Measurements from ENCODE around the gene STRADB.
"Not testable (repeated sequence)": the region's sequence is repeated elsewhere in the genome, so short reads cannot be mapped to it uniquely, and the experiment has no call there.

STRADB gene

DNA sequence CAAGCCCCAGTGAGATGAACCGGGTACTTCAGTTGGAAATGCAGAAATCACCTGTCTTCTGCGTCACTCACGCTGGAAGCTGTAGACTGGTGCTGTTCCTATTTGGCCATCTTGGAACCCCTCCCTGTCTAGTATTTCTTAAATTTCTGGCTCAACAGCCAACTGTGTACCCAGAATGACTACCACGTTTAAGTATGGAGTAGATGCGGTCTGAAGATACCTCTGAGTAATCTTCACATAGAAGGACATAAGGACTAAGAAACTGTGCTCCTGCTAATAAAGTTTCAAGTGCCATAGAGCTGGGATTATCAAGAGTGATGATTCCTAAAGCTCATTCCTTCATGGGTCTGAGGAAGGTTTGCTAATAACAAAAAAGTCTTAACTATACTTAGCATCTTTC, 20.7 kb upstream of the STRADB start:
- no peak for DNase-seq

DNA sequence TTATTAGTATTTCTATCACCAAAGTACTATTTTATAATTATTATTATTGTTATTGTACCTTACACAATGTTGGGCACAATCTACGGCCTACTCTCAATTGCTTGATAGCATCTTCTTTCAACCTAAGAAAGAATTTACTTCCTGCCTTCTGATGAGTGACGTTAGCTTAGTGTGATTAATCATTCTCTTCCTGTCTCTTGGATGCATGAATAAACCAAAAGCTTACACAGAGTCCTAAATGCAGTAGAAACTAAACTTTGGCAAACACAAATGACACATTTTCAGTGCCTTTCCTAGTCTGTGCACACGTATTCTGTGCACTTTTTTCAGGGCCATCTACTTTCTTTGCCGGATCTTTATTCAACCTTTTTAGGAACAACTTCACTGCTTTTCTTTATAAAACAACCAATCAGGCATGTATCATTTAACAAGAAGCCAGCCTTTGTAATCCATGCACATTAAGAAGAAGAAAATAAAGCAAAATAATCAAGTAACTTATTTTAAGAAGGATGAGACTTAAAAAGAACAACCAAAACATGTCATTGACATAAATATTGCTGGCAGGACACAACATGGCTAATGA, 19.4 kb upstream of the STRADB start:
- no peak for DNase-seq

DNA sequence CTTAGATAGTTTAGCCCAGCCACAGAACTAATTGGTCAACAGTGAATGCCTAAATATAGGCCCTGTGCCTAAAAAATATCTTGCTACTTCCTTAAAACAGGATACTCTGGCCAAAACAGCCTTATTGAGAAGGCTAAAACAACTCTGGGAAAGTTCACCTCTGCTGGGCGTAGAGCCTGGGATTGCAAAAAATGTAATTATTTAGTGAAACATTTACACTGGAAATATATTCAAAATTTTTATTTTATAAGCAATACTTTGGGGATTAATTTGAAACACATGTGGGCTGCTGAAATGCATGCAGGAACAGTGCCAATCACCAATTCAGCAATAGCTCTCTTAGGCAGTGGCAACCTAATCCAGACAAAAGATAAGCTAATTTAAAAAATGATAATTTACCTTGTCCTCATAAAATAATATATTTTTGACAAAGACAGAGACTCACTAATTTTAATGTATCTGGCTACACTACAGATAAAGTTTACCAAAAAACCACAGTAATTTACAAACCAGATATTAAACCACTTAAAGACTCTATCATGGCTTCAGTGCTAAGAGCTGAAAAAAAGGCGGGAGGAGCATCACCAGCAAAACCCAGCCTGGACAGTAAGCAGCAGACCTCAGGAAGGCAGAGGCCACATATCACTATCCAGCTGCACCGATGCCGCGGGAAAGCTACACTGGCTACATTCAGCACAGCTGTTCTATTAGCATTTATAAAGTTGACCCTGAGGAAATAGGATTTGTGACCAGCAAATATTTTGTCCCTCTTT, 18.7 kb upstream of the STRADB start:
- no peak for DNase-seq

DNA sequence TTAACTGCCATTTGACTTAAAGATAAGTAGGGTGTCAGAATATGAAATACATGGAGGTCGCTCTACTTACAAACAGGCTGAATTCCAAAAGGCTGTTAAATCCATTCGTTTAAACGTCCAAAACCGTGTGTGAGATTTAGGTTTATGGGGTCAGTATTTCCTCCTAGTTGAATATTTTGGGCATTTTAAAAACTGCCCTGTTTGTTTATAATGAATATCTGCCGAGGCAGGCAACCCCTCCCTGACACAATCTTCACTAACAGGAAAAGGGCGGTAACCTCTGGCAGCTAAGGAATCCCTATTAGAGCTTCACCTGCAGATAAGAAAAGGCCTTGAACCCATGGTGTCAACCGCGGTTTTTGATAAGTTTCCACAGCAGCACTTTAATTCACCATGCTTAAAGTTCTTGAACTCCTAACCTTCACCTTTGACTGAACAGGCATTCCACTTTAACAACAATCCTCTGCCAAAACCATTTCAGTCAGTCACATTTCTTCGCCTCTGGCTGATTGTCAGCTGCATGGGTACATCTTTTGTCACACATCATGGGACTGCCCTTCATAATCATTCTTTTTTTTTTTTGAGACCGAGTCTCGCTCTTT, 18.0 kb upstream of the STRADB start:
- no peak for DNase-seq

DNA sequence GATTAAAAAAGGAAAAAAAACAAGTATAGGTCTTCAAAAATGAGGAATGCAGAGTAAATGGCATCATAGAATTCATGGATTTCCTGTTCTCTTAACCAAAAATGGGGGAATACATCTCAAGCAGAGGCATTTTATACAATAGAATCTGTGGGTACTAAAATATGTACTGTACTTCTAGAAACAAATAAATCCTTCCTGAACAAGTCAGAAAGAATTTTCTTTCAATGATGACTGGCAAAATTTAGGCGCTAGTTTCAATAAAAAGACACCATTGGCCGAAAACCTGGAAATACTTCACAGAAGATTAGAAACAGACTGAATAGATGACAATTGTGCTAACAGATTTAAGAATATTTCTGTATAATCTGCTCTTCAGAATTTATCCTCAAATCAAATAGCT, 15.4 kb upstream of the STRADB start:
- DNase-seq: no peak

DNA sequence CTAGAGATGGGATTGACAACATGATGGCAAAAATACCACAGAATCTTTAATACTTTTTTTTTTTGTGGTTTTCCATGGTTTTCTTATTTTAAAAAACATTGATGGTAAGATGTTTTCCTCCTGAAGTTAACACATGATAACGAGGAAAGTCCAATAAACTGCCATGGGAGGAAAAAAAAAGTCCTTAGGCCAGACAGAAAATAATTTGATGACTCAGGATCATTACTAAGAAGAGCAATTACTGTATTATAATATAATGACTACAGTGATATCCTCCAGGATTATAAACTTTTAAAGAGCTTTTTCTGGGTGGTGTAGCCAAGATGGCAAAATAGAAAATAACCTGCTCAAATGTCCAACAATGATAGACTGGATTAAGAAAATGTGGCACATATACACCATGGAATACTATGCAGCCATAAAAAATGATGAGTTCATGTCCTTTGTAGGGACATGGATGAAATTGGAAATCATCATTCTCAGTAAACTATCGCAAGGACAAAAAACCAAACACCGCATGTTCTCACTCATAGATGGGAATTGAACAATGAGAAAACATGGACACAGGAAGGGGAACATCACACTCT, 12.1 kb upstream of the STRADB start:
- not testable (repeated sequence) for DNase-seq

DNA sequence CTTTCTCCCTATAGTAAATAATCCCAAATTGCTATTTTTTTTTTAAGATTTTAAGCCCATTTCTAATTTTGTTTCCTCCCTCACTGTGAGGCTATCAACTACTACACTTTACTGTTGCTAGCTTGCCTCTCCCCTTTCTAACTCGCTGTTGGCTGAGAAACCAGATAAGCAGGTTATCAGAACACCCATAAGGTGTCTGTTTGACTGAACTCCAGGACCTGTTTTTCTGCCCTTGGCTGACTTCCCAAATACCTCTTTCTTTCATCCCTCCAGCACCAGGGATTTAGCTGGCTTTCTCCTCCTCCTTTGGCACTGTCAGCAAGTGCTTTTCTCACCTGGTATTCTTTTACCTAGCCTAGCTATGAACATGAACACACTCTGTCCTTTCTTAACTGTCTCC, 11.4 kb upstream of the STRADB start:
- DNase-seq: no peak

DNA sequence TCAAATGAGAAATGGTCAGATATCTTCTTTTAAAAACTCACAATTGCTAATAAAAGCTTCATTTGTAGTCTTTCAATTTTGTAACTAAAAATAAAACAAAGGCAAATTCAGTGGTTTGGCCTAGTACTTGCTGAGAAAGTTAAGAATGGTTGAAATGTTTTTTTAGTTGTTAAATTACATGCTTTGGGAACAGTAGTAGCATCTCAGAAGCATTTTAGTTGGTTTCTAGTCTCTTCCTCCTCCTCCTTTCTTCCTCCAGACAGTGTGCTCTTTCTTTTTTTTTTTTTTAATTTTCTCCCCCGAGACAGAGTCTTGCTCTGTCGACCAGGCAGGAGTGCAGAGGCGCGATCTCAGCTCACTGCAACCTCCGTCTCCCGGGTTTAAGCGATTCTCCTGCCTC, 10.1 kb upstream of the STRADB start:
- DNase-seq: no peak

DNA sequence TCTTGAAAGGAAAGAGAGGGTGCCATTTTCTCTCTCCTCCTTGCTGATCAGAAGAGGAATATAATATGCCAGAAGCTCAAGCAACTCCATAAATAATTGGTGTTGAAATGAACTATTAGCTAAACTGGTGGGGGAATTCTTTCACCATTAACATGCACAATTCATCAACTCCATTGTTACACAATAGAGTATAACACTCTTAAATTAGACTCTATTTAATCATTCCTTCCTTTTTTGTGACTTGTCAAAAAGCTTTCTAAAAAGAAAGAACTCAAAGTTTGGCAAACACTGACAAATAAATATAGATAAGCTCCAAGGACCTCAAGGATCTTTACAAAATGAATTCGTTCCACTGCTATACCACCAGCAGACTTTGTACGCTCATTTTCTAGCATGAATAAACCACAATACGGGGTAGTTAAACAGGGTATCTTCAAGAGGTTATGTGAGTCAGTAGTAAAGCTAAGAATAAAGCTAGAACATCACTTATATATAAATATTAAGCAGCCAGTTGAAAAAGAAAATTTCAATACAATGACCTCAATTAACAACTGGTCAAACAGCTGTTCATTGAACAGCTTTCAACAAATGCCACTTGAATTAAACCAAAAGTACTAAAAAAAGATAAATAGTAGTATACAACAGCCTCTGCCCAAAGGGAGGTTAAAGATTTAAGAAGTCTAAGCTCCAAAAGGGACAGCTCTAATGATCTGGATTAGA, 6.6 kb upstream of the STRADB start:
- DNase-seq: no peak

DNA sequence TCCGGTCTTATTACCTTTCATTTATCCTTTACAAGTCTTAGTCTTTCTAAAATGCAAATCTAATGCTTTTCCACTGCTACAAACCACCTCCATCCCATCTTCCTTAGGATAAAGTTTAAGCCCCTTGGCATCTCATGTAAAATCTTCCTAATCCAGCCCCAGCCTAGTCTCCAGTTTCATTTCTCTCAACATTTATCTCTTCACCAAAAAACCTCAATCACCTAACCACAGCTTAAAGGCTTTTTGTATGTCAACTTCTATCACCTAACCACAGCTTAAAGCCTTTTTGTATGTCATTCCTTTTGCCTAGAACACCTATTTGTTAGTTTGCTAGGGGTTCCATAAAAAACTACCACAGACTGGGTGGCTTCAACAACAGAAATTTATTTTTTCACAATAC, 4.5 kb upstream of the STRADB start:
- no peak for DNase-seq

DNA sequence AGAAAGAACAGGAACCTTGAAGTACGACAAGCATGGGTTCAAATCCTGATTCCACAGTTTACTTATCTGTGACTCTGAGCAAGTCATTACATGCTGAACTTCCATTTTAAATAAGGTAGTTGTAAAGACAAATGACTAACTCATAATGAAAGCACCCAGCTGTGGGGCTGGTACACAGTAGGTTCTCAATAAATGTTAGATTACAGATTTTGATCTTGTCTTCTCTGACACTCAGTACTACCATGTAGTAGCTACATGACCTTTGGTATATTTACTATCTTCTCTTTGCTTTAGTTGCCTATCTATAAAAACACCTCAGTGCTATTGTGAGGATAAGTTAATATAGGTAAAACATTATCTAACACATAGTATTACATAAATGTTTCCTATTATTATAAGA, 3.5 kb upstream of the STRADB start:
- peak; percentile 14 for DNase-seq

DNA sequence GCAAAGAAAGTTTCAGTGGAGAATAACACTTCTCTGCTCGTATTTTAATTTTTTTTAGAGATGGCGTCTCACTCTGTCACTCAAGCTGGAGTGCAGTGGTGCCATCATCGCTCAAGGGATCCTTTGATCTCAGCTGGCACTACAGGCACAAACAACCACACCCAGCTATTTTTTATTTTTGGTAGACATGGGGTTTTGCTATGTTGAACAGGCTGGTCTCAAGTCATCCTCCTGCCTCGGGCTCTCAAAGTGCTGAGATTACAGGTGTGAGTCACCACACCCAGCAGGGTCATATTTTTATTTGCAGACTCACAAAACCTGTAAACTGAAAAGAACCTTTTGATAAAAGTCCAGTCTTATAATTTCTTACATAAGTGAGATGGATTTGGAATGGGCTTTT, 2.8 kb upstream of the STRADB start:
- peak; percentile 31 for DNase-seq

DNA sequence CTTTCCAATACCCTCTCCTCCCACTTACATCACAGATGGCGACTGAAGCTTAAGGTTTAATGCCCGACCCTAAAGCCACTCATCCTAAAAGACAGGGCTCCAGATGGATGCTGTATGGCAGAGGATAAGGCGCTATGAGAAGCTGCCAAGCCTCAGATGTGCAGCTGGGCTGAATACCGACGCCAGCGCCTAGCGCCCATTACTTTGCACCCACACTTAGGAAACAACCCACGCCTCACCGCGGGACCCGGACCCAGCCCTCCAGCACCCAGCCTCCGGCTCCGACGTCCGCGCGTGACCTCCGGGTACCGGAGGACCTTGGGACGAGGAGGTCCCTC, 617 bp upstream of the STRADB start:
- DNase-seq: no peak

DNA sequence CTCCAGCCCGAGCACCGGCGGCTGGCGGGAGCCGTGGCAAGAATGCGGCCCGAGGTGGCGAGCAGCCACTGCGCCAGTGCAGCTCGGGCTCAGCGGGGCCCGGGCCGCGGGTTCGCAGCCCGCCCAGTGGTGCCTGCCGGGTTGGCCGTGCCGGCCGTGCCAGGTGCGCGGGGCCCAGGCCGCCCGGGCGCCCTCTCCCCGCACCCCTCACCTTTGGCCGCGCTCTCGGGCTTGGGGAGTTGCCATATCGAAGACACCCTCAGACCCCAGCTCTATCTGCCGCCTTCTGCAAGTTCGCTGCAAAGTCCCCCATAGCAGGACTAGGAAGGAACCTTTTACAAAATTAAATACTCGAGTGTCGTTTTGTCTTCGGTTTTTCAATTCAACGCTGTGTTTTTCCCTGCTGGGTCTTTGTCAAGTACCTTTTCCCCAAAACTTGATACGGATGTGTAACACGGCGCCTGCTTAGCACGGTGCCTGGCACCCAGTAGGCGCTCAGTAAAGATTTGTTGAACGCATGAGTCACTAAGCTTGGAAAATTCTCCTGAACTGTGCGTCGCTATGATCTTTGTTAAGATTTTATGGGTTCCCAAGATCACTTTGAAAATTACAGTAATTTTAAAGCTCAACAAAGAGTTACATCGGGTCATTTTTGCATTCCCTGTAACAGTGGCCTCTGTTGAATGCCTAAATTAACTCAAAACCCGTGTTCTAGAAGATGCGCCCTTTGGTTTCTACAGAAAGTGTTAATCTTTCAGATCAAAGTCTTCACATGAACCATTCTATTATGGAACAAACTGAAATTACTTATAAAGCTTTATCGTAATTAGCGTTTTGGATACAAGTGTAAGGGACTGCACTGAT, 750 bp downstream of the STRADB start:
- DNase-seq: no peak

DNA sequence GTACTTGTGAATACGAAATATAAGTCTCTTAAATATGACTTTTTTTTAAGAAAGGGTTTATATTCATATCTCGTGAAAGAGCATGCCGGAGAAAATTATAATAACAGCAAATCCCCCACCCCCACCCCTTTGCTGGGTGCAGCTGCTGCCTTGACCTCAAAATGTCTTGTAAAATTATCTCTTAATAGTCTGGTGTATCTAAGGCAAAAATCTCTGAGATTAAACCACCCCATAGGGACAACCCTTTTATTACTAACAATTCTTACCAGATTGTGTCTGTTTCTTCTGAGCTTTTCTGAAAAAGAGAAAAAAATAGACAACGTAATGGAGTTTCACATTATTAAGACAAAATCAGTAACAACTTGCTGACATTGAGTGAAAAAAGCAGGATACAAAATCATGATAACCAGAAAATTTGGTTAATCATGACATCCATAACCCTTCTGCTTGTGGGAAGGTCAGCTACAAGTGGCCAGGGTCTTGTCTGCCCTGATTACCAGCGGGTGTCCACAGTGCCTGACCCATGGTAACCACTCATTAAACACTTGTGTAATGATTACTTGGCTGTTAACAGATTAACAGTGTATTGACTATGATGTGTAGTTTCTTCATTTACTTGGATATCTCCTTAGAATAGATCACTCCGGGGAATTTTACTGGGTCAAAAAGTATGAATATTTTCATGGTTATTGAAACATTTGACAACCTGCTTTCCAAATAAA, 1.5 kb downstream of the STRADB start:
- no peak for DNase-seq

DNA sequence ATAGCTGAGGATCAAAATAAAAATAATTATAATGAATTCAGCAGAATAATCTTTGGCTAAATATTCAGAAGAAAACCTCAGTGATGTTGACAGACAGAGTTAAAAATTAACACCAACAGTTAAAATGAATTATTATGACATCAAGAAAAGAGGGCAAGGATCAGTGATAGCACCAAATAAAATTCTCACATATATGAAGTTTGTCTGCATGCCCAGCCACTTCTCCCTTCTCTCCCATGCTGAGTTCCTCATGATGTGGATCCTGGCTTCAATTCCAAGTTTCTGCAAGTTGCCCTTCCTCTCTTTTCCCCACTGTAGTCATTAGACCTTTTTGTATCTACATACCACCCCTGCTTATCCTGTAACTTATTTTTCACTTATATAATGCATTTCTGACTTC, 6.8 kb downstream of the STRADB start:
- DNase-seq: no peak

DNA sequence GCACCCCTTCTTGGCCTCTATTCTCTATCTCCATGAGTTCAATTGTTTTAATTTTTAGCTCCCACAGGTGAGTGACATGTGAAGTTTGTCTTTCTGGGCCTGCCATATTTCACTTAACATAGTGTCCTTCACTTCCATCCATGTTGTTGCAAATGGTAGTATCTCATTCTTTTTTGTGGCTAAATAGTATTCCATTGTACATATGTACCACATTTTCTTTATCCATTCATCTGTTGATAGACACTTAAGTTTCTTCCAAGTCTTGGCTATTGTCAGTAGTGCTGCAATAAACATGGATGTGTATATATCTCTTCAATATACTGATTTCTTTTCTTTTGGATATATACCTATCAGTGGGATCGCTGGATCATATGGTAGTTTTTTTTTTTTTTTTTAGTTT, 9.0 kb downstream of the STRADB start:
- DNase-seq: no peak

DNA sequence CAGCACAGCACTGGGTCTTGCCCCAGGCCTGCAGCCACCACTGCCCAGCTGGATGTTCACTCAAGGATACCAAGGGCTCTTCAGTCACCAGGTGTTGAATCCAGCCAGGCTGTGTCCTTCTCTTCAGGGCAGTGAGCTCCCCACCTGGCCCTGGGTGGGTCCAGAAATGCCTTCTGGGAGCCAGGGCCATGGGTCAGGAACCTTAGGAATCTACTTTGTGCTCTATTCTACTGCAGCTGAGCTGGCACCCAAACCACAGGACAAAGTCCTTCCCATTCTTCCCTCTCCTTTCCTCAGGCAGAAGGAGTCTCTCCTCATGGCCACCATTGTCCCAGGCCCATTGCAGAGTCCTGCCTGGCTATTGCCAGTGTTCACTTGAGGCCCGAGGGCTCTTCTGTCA, 13.0 kb downstream of the STRADB start:
- no peak for DNase-seq

DNA sequence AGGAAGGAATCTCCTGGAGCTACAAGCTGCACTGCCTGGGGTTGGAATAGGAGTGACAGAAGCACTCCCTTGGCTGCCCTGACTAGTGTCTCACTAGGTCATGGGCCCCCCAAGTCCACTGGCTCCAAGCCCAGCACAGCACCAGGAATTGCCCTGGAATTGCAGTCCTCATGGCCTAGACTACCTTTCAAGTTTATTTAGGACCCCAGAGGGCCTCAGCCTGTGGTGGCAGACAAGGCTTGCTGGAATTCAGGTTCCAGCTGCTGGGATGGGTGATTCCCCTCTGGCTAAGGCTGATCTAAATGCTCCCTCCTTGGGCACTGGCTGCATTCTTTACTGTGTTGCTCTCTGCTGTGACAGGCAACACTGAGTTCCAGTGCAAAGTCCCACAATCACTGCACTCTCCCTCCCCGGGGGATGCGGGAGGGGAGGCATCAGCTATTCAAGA, 14.0 kb downstream of the STRADB start:
- no peak for DNase-seq

DNA sequence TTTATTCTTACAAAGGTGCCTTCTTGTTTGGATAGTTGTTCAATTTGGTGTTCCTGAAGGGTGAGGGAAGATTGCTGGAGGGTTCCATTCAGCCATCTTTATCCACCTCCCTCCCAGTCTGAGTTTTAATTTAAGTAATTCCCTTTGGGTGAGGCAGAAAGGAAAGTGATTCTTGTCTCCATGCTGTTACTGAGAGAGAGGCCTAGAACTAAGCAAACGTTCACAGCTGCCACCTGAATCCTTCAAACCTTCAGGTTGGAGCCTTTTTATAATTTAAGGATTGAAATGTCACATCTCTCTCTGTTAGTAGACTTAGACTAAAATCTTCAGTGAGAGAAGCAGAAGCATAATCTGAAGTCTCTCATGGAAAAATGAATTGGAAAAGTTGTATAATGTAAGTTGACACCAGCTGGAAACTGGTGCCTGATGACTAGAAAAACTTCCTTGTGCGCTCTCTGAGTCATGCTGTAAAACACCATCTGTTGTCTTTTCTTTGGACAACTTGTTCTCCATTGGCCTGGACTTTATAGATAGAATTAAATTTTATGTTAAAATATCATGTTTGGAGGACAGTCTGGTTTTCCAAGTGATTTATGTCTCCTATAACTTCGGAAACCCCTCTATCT, 14.6 kb downstream of the STRADB start:
- DNase-seq: no peak

DNA sequence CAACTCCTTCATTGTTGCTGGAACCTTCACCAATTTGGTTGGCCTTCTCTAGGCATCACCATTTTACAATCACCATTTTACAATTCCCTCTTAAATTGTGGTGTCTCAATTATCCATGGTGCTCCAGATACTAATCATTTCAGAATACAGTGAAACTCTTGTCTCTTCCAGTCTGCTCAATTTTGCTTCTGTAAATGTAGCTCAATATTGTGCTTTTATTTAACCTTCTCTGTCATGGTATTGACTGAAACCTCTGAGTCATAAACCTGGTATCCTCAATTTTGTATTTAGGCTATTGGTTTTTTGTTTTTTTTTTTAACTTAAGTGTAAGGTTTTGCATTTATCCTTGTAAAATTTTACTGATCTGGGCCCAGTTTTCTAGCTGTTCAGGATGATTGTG, 16.1 kb downstream of the STRADB start:
- no peak for DNase-seq

All from stimulated activated CD4-positive, alpha-beta T cell treated with anti-CD3 and anti-CD28 coated beads, Interleukin-15, amount 100 ng/mL, for 24 hours (primary cell).